ENCODE measurements around the gene TOMT.
"Not testable (repeated sequence)": the region's sequence is repeated elsewhere in the genome, so short reads cannot be mapped to it uniquely, and the experiment has no call there.

Gene TOMT

GRCh38 chr11:72129381-72129780, 23.7 kb downstream of the TOMT start:
- no peak for DNase-seq

DNA sequence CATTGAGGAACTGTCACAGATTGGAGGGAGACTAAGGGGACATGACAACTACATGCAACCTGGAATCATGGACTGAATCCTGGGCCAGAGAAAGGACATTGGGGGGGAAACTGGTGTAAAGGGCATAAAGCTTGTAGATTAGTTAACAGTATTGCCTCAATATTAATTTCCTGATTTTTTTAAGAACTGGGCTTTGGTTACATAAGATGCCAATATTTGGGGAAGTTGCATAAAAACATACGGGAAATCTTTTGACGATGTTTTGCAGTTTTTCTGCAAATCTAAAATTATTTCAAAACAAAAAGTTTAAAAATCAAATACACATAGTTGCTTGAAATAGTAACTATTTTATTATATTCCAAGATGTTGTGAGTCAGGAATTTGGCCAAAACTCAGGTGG, 26.9 kb downstream of the TOMT start:
- DNase-seq: no peak

GRCh38 chr11:72135473-72135872, 29.7 kb downstream of the TOMT start, which contains the start of gene FOLR3:
Gene FOLR3, plus strand, starts transcription at chr11:72135725. Its CDS starts 228 bp downstream, at chr11:72135953.
- DNase-seq: not testable (repeated sequence)

DNA sequence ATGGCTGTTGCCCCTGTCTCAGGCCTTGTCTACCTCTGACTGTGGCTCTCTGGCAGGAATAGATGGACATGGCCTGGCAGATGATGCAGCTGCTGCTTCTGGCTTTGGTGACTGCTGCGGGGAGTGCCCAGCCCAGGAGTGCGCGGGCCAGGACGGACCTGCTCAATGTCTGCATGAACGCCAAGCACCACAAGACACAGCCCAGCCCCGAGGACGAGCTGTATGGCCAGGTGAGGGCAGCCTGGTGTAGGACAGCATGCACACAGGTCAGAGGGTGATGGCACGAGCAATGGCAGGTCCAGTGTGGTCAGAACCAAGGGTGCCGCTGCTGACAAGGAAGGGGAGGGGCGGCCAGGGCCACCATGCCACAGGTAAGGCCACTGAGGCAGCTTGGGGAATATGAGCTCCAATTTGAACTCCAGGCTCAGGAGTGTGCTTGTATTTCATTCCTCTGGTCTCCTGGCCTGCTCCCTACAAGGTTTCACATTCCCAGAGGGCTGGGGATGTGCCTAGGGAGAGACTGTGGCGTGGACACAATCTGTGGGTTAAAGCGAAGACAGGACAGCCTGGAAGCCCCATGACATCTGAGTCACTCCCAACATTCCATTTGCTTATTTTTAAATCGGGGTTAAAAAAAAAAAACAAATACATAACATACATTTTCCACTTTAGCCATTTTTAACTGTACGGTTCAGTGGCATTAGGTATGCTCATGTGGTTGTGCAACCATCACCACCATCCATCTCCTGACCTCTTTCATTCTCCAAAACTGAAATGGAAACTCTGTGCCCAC, 30.4 kb downstream of the TOMT start:
- DNase-seq: no peak

DNA sequence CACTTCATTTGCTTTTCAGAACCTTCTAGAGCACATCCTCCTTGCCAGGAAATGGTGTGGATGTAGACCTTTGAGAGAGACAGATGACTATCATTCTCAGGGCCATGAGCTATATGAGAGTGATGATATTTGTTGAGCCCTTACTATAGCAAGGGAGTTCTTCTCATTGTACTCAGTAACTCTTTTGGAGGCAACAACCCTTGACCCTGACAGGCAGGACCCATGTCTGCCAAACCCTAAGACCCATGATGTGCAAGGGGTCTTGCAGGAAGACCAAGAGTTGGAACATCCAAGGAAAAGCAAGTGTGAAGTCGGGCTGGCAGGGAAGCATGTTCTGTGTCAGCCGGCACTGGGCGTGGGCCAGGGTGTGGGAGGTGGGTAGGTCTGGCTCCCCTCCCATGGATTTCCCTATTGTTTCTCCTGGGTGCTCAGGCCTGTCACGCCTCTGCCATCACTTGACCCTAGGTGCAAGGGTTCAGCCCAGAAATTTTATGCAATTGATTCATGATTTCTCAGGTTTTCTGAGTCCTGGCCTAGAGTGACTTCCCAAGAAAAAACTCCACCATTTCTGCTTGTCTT, 31.0 kb downstream of the TOMT start:
- DNase-seq: no peak

DNA sequence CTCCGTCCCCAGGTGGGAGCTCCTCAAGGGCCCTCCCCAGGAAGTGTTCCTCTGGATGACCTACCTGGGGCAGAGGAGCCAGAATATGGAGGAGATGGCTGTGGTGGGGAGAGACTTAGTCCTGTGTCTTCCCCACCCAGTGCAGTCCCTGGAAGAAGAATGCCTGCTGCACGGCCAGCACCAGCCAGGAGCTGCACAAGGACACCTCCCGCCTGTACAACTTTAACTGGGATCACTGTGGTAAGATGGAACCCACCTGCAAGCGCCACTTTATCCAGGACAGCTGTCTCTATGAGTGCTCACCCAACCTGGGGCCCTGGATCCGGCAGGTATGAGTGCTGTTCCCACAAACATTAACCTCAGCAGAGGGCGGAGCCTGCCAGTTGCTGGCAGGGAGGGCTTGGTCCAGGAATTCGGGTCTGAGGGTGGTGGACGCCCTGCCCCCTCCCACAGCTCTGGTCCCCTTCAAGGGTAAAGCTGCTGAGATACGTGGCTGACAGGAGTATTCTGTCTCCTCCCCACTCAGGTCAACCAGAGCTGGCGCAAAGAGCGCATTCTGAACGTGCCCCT, 33.2 kb downstream of the TOMT start:
- no peak for DNase-seq

DNA sequence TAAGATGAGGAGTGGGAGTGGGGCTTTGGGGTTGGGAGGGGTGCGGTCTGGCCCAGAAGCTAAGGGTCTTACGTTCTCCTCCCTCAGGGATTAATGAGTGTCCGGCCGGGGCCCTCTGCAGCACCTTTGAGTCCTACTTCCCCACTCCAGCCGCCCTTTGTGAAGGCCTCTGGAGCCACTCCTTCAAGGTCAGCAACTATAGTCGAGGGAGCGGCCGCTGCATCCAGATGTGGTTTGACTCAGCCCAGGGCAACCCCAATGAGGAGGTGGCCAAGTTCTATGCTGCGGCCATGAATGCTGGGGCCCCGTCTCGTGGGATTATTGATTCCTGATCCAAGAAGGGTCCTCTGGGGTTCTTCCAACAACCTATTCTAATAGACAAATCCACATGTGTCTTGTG, 33.8 kb downstream of the TOMT start:
- no peak for DNase-seq

DNA sequence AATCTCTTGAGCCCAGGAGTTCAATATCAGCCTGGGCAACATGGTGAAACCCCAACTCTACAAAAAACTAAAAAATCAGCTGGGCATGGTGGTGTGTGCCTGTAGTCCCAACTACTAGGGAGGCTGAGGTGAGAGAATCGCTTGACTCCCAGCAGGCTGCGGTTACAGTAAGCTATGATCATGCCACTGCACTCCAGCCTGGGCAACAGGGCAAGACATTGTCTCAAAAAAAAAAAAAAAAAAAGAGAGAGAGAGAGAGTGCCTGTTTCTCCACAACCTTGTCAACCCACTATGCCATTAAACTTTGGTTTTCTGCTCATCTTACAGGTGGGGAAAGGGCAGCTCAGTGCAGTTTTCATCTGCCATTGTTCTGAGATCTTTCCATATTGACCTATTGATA, 34.9 kb downstream of the TOMT start:
- DNase-seq: no peak

DNA sequence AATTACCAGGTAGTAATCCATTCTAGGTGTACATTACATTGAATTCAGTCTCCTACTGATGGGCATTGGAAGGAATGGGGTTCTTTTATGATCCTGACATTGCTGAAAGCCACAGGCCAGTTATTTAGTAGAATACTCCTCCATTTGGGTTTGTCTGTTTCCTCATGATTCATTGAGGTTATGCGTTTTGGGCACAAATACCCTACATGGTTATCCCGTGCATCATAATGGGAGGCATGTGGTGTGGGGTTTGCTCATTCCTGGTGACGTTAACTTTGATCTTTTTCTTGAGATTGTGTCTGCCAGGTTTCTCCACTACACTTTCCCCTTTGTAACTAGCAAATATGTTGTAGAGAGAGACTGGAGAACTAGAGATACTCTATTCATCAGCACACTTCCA, 35.3 kb downstream of the TOMT start:
- DNase-seq: peak; percentile 12

- not testable (repeated sequence) for DNase-seq
Observed at GRCh38 chr11:72142086-72142485, 36.4 kb downstream of the TOMT start.

DNA sequence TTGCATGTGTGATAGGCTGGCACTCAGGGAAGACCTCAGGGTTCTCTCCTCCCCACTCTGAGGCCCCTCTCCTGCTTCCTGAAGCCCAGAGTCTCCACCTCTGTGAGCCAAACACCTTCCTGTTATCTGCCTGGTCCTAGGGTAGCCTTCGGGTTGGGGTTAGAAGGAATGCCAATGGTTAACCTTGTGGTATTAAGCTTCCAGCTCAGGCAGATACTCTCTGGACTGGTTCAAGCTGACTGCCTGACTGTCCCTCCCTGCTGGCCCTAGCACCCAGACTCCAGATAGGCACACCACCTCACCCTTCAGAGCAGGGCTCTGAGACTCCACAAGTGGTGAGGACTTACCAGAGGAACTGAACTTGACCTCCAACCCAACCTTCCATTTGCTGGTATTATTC, 36.8 kb downstream of the TOMT start:
- DNase-seq: not testable (repeated sequence)

DNA sequence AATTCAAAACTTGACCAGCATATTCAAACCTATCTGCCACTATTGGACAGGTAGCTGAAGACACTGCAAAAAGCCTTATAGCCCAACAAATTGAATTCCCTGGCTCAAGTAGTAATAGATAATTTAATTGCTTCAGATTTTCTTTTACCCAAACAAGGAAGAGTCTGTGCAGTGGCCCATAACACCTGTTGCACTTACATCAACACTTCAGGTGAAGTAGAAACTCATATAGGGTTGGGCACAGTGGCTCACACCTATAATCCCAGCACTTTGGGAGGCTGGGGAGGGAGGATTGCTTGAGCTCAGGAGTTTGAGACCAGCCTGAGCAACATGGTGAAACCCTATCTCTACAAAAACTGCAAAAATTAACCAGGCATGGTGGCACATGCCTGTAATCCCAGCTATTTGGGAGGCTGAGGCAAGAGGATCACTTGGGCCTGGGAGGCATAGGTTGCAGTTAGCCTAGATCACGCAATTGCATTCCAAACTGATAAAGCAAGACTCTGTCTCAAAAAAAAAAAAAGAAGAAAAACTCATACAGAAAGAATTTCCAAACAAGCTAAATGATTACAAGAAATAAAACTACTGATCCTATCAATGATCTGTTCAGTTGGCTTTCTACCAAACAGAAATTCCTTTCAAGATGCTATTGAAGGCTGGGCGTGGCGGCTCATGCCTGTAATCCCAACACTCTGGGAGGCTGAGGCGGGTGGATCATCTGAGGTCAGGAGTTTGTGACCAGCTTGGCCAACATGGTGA, 39.3 kb downstream of the TOMT start:
- no peak for DNase-seq

DNA sequence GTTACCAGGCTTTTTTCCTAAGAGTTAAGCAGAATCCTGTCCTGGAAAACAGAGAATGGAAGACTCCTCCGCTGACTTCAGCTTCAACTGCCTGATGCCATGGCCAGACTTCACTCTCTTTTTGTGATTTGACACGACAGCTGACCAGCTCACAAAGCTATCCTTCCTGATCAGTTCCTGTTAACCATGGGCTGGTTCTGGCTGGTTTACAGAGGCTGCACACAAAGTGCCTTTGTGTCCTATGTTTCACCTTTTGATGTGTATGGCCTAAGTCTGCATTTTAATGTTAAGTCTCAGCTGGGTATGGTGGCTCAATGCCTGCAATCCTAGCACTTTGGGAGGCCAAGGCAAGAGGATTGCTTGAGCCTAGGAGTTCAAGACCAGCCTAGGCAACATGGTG, 40.9 kb downstream of the TOMT start:
- DNase-seq: no peak

DNA sequence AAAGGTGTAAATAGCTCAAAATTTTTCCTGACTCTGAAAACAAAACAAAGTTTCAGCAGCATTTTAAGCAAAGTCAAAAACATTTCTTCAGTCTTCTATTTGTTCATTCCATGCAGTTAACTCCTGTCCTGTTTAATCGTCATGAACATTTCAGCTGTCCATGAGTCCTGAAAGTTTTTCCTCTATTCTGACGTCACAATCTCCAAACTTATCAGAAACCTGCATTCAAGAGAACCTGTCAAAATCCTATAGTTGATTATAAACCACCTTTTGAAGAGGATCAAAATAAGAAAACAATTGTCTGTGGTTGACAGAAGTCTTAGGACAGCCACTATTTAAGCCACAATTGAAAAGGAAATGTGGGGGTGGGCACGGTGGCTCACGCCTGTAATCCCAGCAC, 45.2 kb downstream of the TOMT start:
- no peak for DNase-seq

DNA sequence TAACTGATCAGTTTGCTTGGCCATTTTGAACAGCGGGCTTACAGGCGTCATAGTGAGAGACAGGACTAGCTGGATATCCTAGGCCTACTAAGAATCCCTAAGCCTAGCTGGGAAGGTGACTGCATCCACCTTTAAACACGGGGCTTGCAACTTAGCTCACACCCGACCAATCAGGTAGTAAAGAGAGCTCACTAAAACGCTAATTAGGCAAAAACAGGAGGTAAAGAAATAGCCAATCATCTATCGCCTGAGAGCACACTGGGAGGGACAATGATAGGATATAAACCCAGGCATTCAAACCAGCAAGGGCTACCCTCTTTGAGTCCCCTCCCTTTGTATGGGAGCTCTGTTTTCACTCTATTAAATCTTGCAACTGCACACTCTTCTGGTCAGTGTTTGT, 48.1 kb downstream of the TOMT start:
- DNase-seq: not testable (repeated sequence)

DNA sequence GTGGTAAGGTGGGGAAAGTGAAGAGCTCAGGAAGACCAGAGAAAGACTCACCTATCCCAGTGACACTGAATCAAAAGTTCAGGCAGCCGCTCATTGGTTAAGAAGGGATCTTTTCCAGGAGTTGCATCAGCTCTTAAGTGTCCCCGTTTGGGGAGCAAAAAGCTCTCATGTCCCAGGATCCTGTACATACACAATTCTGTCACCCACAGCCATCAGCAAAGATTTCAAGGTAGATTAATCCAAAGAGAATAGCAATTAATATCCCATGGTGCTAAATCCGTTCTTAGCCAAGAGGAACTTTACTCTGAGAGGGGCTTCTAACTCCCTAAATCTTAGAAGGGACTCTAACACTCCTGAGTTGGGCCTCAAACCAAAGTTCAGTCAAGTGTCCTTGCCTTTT, 49.1 kb downstream of the TOMT start:
- no peak for DNase-seq

DNA sequence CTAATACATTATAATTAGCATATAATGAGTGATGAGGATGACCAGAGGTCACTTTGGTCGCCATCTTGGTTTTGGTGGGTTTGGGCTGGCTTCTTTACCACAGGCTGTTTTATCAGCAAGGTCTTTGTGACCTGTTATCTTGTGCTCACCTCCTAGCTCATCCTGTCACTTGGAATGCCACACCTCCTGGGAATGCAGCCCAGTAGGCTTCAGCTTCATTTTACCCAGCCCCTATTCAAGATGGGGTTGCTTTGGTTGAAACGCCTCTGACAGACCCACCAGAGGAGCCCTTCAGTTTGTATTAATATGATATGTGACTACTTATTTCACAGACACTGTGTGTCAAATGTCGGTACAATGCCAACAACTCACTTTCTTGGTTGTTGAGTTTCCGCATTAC, 50.0 kb downstream of the TOMT start:
- DNase-seq: no peak

DNA sequence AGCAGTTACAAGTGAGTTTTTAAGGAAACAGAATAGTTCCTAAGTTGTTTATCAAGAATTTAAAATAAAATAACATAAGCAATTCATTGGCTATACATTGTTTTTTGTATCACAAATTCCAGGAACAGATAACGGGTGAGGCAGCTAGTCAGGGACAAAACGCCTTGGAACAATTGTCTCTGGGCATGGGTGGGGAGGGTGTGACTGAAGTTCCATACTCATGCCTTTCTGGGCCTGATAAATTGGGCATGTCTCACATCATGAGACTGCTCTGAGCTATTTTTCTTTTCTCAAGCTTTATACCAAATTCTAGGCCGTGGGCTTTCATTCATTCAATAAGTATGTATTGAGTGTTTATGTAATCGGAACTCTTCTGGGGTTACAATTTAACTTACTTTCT, 51.4 kb downstream of the TOMT start:
- no peak for DNase-seq
